IMR-90 (cell line): Measurements from ENCODE around the gene LEMD1. TPM values are rescaled to one million over a fixed set of nuclear protein-coding genes. Genes with fewer than 3 reads are reported as not detected.

Experiments
- ATAC-seq: fragments of 200-7000 bp; cut with Tn5 transposase; 2 replicates; pipeline ENCODE4 v1.9.1; 2020; ENCODE audit warnings: low read depth, mild to moderate bottlenecking, moderate library complexity
- BruUV-seq: library from RNA; stranded (reverse); fragments of 400-500 nt; replicated peaks from 2 replicates; lab custom pipeline; 2021; lab: Mats Ljungman, UMichigan
- CTCF ChIA-PET: fragments of 300-600 bp; formaldehyde crosslinking; extraction: SDS; loops from one replicate; lab custom pipeline; 2021; ENCODE audit warnings: antibody characterized with exemption; lab: Yijun Ruan, JAX
- POLR2A ChIA-PET: fragments of 300-600 bp; sonication (Branson Sonifier 250); formaldehyde crosslinking; loops from one replicate; lab custom pipeline; 2022; ENCODE audit warnings: antibody characterized with exemption; ENCODE audit not compliant: unreplicated experiment; lab: Charles Lee
- DNase-seq: peaks from one replicate; pipeline ENCODE4 v3.0.0; 2013
- H2AFZ ChIP-seq: replicated peaks from 2 replicates; pipeline ENCODE3; 2013; ENCODE audit warnings: low read length, mild to moderate bottlenecking; ENCODE audit not compliant: poor library complexity
- H2AK5ac ChIP-seq: 2 replicates; pipeline ENCODE4 v1.6.1; 2013; ENCODE audit warnings: low read depth, low read length, inconsistent platforms
- H2AK9ac ChIP-seq: replicated peaks from 2 replicates; pipeline ENCODE3; 2013; ENCODE audit warnings: mild to moderate bottlenecking, low read depth, low read length, moderate library complexity; ENCODE audit not compliant: poor library complexity
- H2BK120ac ChIP-seq: 2 replicates; pipeline ENCODE4 v1.6.1; 2013; ENCODE audit warnings: low read depth, low read length, inconsistent platforms
- H2BK15ac ChIP-seq: 3 replicates; pipeline ENCODE4 v1.6.1; 2013; ENCODE audit warnings: low read depth, low read length, inconsistent platforms
- H2BK20ac ChIP-seq: 2 replicates; pipeline ENCODE4 v1.6.1; 2013; ENCODE audit warnings: low read depth, mild to moderate bottlenecking, inconsistent platforms, low read length, moderate library complexity
- H2BK5ac ChIP-seq: 2 replicates; pipeline ENCODE4 v1.6.1; 2013; ENCODE audit warnings: mild to moderate bottlenecking, low read depth, low read length, inconsistent platforms; ENCODE audit not compliant: poor library complexity, severe bottlenecking
- H3K14ac ChIP-seq: replicated peaks from 2 replicates; pipeline ENCODE4 v1.6.1; 2013; ENCODE audit warnings: low read depth, low read length, inconsistent platforms
- H3K18ac ChIP-seq: 2 replicates; pipeline ENCODE4 v1.6.1; 2013; ENCODE audit warnings: low read depth, low read length, control low read depth
- H3K23ac ChIP-seq: 2 replicates; pipeline ENCODE4 v1.6.1; 2013; ENCODE audit warnings: low read depth, low read length, inconsistent platforms
- H3K27ac ChIP-seq: 2 replicates; pipeline ENCODE4 v1.5.1; 2013; ENCODE audit warnings: mild to moderate bottlenecking, control low read depth, low read length; ENCODE audit not compliant: insufficient read depth
- H3K27me3 ChIP-seq: 2 replicates; pipeline ENCODE4 v1.6.1; 2013; ENCODE audit warnings: low read length; ENCODE audit not compliant: control insufficient read depth, insufficient read depth
- H3K36me3 ChIP-seq: 2 replicates; pipeline ENCODE4 v1.6.1; 2013; ENCODE audit warnings: low read length, mixed read lengths; ENCODE audit not compliant: control insufficient read depth, insufficient read depth
- H3K4ac ChIP-seq: 2 replicates; pipeline ENCODE4 v1.6.1; 2013; ENCODE audit warnings: low read depth, low read length, inconsistent platforms
- H3K4me1 ChIP-seq: 2 replicates; pipeline ENCODE4 v1.6.1; 2013; ENCODE audit warnings: low read length, mixed read lengths; ENCODE audit not compliant: control insufficient read depth, insufficient read depth
- H3K4me2 ChIP-seq: 2 replicates; pipeline ENCODE4 v1.6.1; 2013; ENCODE audit warnings: low read depth, mild to moderate bottlenecking, control low read depth, low read length, moderate library complexity
- H3K4me3 ChIP-seq: 2 replicates; pipeline ENCODE4 v1.5.1; 2013; ENCODE audit warnings: low read depth, mild to moderate bottlenecking, control low read depth, low read length, moderate library complexity; ENCODE audit not compliant: insufficient read depth
- H3K56ac ChIP-seq: 2 replicates; pipeline ENCODE4 v1.6.1; 2013; ENCODE audit warnings: low read length, inconsistent platforms; ENCODE audit not compliant: insufficient read depth; ENCODE audit errors: extremely low read depth
- H3K79me1 ChIP-seq, 2 experiments: 2 replicates each; pipeline ENCODE4 v1.6.1; 2013; ENCODE audit warnings: low read length in 2 of 2, inconsistent platforms in 1 of 2, low read depth in 1 of 2
- H3K9ac ChIP-seq: 2 replicates; pipeline ENCODE4 v1.6.1; 2013; ENCODE audit warnings: low read depth, low read length, control low read depth
- H3K9me1 ChIP-seq: 2 replicates; pipeline ENCODE4 v1.6.1; 2013; ENCODE audit warnings: low read length, inconsistent platforms; ENCODE audit not compliant: insufficient read depth
- H3K9me3 ChIP-seq: 2 replicates; pipeline ENCODE4 v1.6.1; 2013; ENCODE audit warnings: low read length; ENCODE audit not compliant: control insufficient read depth, insufficient read depth
- H4K20me1 ChIP-seq: 2 replicates; pipeline ENCODE4 v1.6.1; 2013; ENCODE audit warnings: low read length, inconsistent platforms; ENCODE audit not compliant: insufficient read depth
- H4K5ac ChIP-seq: 2 replicates; pipeline ENCODE4 v1.6.1; 2013; ENCODE audit warnings: mild to moderate bottlenecking, low read depth, low read length, control low read depth
- H4K8ac ChIP-seq, 2 experiments: 2 replicates each; pipeline ENCODE4 v1.6.1; 2013; ENCODE audit warnings: low read depth in 2 of 2, low read length in 2 of 2, control low read depth in 1 of 2, inconsistent platforms in 1 of 2
- H4K91ac ChIP-seq: 2 replicates; pipeline ENCODE4 v1.6.1; 2013; ENCODE audit warnings: low read depth, low read length, inconsistent platforms; ENCODE audit not compliant: insufficient read depth
- MAFK ChIP-seq: IDR thresholded peaks from 2 replicates; pipeline ENCODE4 v1.6.1; 2012; ENCODE audit warnings: low read depth, low read length, improper control_type of control experiment
- MAZ ChIP-seq: IDR thresholded peaks from 2 replicates; pipeline ENCODE4 v1.6.1; 2012; ENCODE audit warnings: low read depth, mild to moderate bottlenecking, low read length, improper control_type of control experiment, moderate library complexity, borderline replicate concordance
- NFE2L2 ChIP-seq: fragments of 150-350 bp; IDR thresholded peaks from 2 replicates; pipeline ENCODE4 v1.6.1; 2016; ENCODE audit warnings: low read depth, mild to moderate bottlenecking, low read length
- POLR2A ChIP-seq: IDR thresholded peaks from 2 replicates; pipeline ENCODE4 v1.6.1; 2012; ENCODE audit warnings: mild to moderate bottlenecking, low read depth, low read length
- RAD21 ChIP-seq: IDR thresholded peaks from 2 replicates; pipeline ENCODE4 v1.6.1; 2012; ENCODE audit warnings: low read length, improper control_type of control experiment
- WGBS, 2 experiments: methylation state at CpG; one replicate each; pipeline versions ENCODE4 v1.1.5 to v1.1.7; 2013; ENCODE audit warnings: missing lambda C conversion rate in 2 of 2; ENCODE audit not compliant: insufficient read length in 1 of 2; ENCODE audit errors: extremely low coverage in 2 of 2; 5-methylcytosine and 5-hydroxymethylcytosine counted together
- dilution Hi-C: fragments of 300-500 bp; cut with HindIII; formaldehyde crosslinking; loops from one replicate; pipeline ENCODE4 v1.14.3; 2018; ENCODE audit warnings: low sequenced_read_pairs; ENCODE audit not compliant: unreplicated experiment
- in situ Hi-C: fragments of 300-500 bp; cut with MboI; formaldehyde crosslinking; loops from 3 replicates; pipeline ENCODE4 v1.14.3; 2019; ENCODE audit warnings: low sequenced_read_pairs, inconsistent platforms, mixed read lengths
- intact Hi-C: fragments of 100-400 bp; cut with micrococcal nuclease; formaldehyde crosslinking; loops from 2 replicates; pipeline ENCODE4 v1.10.0; 2022
- polyA plus RNA-seq, 3 experiments: library from polyadenylated mRNA; depleted of rRNA; stranded (reverse); fragments of >200 nt; gene quantifications; 2 replicates each; pipeline ENCODE4 v1.2.3, GENCODE V29; 2012; ENCODE audit warnings: low replicate concordance in 1 of 3
- total RNA-seq: library from RNA; depleted of rRNA; stranded (reverse); fragments of >200 nt; gene quantifications from 2 replicates; pipeline ENCODE4 v1.2.3, GENCODE V29; 2012
- TF ChIP-seq, protein P1 (sequence below): fragments of 150-350 bp; IDR thresholded peaks from 2 replicates; pipeline ENCODE4 v1.6.1; 2016; ENCODE audit warnings: low read depth, mild to moderate bottlenecking, low read length, moderate library complexity, borderline replicate concordance

LEMD1 gene
- total and polyA plus RNA-seq, 2 of the 4 experiments (the other 2 are of a cell fraction), result not detected

- no peak overlapping the region for H2AK9ac ChIP-seq
- CTCF ChIA-PET, result interaction anchor here (0.5 kb wide), 1 partner anchor 82 kb away, joined by 3 read pairs; no protein-coding TSS in a partner anchor
- peaks cover 72% of the 10 kb centered on the region for H3K27me3 ChIP-seq
- H3K18ac ChIP-seq, result no peak overlapping the region
- no peaks in the 10 kb centered on the region for H4K20me1 ChIP-seq
- H3K9ac ChIP-seq, result no peak overlapping the region
- H2BK120ac ChIP-seq, result no peak overlapping the region
- intact Hi-C loops (no loop called here), dilution Hi-C loops (no loop called here), in situ Hi-C loops (no loop called here)
- H2BK20ac ChIP-seq, result no peak overlapping the region
- H2AFZ ChIP-seq, result peak overlapping the region; percentile 32
- WGBS, 2 experiments, result 16% methylated on average over 3 of the region's 11 CpGs; no CpG with 5 or more reads in 1 of the 2 experiments
- H3K14ac ChIP-seq, result no peak overlapping the region
- no peaks in the 10 kb centered on the region for H3K4me1 ChIP-seq
- no peak overlapping the region for H4K8ac ChIP-seq
- DNase-seq (no peak), ATAC-seq (no peak)
- POLR2A ChIA-PET, result no interaction called here
- H3K79me1 ChIP-seq, result no peaks in the 10 kb centered on the region
- H3K56ac ChIP-seq, result no peak overlapping the region
- H2BK5ac ChIP-seq, result no peak overlapping the region
- no peak overlapping the region for H3K27ac ChIP-seq
- TF ChIP-seq NFE2L2, result no peak
- TF ChIP-seq, protein P1, sequence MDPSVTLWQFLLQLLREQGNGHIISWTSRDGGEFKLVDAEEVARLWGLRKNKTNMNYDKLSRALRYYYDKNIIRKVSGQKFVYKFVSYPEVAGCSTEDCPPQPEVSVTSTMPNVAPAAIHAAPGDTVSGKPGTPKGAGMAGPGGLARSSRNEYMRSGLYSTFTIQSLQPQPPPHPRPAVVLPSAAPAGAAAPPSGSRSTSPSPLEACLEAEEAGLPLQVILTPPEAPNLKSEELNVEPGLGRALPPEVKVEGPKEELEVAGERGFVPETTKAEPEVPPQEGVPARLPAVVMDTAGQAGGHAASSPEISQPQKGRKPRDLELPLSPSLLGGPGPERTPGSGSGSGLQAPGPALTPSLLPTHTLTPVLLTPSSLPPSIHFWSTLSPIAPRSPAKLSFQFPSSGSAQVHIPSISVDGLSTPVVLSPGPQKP, result no peak
- TF ChIP-seq POLR2A, result no peak
- TF ChIP-seq MAFK, result no peak
- no peak for TF ChIP-seq MAZ
- no peak for TF ChIP-seq RAD21
- no peak overlapping the region for H2AK5ac ChIP-seq
- no peak overlapping the region for H2BK15ac ChIP-seq
- BruUV-seq, result no TSS peak
- no peak overlapping the region for H3K4me3 ChIP-seq
- no peaks in the 10 kb centered on the region for H3K9me1 ChIP-seq
- H4K91ac ChIP-seq, result no peak overlapping the region
- H3K23ac ChIP-seq, result no peak overlapping the region
- H3K36me3 ChIP-seq, result no peaks in the 10 kb centered on the region
- no peak overlapping the region for H3K4ac ChIP-seq
- H3K9me3 ChIP-seq, result no peaks in the 10 kb centered on the region
- H4K5ac ChIP-seq, result no peak overlapping the region
- H3K4me2 ChIP-seq, result no peak overlapping the region
Observed at GRCh38 chr1:205435578-205436573, 14.0 kb upstream of the LEMD1 start.
